Liver (tissue), 3 donors: ENCODE results near the gene GCNT4.

Experiments used
- EGR1 ChIP-seq, 2 donors: IDR thresholded peaks; 2 replicates each; pipeline ENCODE4 v1.6.1; 2016 to 2018; ENCODE audit warnings: antibody characterized with exemption in 2 of 2, low read depth in 2 of 2
- HNF4A ChIP-seq, 2 donors: conservative IDR thresholded peaks; 2 replicates each; pipeline ENCODE4 v1.6.1; 2016; ENCODE audit warnings: antibody characterized with exemption in 2 of 2, mild to moderate bottlenecking in 2 of 2
- JUND ChIP-seq, 2 donors: IDR thresholded peaks; 2 replicates each; pipeline ENCODE4 v1.6.1; 2016; ENCODE audit warnings: antibody characterized with exemption in 2 of 2
- MAX ChIP-seq: IDR thresholded peaks from 2 replicates; pipeline ENCODE4 v1.6.1; 2016; ENCODE audit warnings: antibody characterized with exemption
- RAD21 ChIP-seq, 2 donors: IDR thresholded peaks; 2 replicates each; pipeline ENCODE4 v1.6.1; 2016; ENCODE audit warnings: antibody characterized with exemption in 2 of 2, mild to moderate bottlenecking in 2 of 2
- RXRA ChIP-seq, 2 donors: IDR thresholded peaks; 2 replicates each; pipeline ENCODE4 v1.6.1; 2017 to 2018; ENCODE audit warnings: antibody characterized with exemption in 2 of 2, mild to moderate bottlenecking in 1 of 2
- TAF1 ChIP-seq: conservative IDR thresholded peaks from 2 replicates; pipeline ENCODE4 v1.6.1; 2016; ENCODE audit warnings: antibody characterized with exemption, mild to moderate bottlenecking
- YY1 ChIP-seq: IDR thresholded peaks from 2 replicates; pipeline ENCODE4 v1.6.1; 2016; ENCODE audit warnings: antibody characterized with exemption, mild to moderate bottlenecking
- TF ChIP-seq, protein P1 (sequence below): fragments of 150-350 bp; IDR thresholded peaks from 2 replicates; pipeline ENCODE4 v1.5.1; 2017; ENCODE audit warnings: improper control_type of control experiment, low read depth, low read length; ENCODE audit not compliant: missing input control
- TF ChIP-seq, protein P2 (sequence below): IDR thresholded peaks from 2 replicates; pipeline ENCODE4 v1.6.1; 2016; ENCODE audit warnings: antibody characterized with exemption, mild to moderate bottlenecking
- TF ChIP-seq, protein P3 (sequence below): IDR thresholded peaks from 2 replicates; pipeline ENCODE4 v1.6.1; 2016; ENCODE audit warnings: antibody characterized with exemption
- TF ChIP-seq, protein P4 (sequence below): IDR thresholded peaks from 2 replicates; pipeline ENCODE4 v1.6.1; 2016; ENCODE audit warnings: antibody characterized with exemption
- donor health status: healthy.
- donor health status: healthy.

DNA sequence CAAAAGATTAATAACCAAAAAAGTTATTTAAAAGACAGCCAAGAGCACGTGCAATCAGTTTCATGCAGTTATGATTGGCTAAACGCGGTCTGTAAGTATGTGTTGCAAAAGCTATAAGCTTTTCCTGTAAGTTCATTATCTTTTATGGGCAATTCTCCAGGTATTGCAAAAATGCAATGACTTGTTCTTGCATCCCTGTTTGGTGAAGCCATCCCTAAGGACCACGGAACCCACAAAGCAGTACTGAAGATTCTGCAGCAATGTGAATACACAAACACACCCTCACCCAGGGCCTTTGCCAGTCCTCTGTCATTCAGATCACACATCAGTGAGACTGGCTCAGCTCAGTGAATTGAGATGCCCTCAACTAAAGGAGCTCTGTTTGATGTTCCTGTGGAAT is 11.4 kb downstream of the GCNT4 start:
- TF ChIP-seq, protein P1, sequence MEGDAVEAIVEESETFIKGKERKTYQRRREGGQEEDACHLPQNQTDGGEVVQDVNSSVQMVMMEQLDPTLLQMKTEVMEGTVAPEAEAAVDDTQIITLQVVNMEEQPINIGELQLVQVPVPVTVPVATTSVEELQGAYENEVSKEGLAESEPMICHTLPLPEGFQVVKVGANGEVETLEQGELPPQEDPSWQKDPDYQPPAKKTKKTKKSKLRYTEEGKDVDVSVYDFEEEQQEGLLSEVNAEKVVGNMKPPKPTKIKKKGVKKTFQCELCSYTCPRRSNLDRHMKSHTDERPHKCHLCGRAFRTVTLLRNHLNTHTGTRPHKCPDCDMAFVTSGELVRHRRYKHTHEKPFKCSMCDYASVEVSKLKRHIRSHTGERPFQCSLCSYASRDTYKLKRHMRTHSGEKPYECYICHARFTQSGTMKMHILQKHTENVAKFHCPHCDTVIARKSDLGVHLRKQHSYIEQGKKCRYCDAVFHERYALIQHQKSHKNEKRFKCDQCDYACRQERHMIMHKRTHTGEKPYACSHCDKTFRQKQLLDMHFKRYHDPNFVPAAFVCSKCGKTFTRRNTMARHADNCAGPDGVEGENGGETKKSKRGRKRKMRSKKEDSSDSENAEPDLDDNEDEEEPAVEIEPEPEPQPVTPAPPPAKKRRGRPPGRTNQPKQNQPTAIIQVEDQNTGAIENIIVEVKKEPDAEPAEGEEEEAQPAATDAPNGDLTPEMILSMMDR, result no peak
- TF ChIP-seq MAX, result no peak
- no peak for TF ChIP-seq YY1
- no peak for TF ChIP-seq TAF1
- TF ChIP-seq HNF4A (conservative IDR thresholded peaks at IDR 0.05), result no peak
- no peak for TF ChIP-seq JUND (IDR thresholded peaks at IDR 0.05)
- no peak for TF ChIP-seq RAD21 (IDR thresholded peaks at IDR 0.05)
- TF ChIP-seq, protein P2, sequence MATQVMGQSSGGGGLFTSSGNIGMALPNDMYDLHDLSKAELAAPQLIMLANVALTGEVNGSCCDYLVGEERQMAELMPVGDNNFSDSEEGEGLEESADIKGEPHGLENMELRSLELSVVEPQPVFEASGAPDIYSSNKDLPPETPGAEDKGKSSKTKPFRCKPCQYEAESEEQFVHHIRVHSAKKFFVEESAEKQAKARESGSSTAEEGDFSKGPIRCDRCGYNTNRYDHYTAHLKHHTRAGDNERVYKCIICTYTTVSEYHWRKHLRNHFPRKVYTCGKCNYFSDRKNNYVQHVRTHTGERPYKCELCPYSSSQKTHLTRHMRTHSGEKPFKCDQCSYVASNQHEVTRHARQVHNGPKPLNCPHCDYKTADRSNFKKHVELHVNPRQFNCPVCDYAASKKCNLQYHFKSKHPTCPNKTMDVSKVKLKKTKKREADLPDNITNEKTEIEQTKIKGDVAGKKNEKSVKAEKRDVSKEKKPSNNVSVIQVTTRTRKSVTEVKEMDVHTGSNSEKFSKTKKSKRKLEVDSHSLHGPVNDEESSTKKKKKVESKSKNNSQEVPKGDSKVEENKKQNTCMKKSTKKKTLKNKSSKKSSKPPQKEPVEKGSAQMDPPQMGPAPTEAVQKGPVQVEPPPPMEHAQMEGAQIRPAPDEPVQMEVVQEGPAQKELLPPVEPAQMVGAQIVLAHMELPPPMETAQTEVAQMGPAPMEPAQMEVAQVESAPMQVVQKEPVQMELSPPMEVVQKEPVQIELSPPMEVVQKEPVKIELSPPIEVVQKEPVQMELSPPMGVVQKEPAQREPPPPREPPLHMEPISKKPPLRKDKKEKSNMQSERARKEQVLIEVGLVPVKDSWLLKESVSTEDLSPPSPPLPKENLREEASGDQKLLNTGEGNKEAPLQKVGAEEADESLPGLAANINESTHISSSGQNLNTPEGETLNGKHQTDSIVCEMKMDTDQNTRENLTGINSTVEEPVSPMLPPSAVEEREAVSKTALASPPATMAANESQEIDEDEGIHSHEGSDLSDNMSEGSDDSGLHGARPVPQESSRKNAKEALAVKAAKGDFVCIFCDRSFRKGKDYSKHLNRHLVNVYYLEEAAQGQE, result no peak
- no peak for TF ChIP-seq RXRA (IDR thresholded peaks at IDR 0.05)
- TF ChIP-seq, protein P3, sequence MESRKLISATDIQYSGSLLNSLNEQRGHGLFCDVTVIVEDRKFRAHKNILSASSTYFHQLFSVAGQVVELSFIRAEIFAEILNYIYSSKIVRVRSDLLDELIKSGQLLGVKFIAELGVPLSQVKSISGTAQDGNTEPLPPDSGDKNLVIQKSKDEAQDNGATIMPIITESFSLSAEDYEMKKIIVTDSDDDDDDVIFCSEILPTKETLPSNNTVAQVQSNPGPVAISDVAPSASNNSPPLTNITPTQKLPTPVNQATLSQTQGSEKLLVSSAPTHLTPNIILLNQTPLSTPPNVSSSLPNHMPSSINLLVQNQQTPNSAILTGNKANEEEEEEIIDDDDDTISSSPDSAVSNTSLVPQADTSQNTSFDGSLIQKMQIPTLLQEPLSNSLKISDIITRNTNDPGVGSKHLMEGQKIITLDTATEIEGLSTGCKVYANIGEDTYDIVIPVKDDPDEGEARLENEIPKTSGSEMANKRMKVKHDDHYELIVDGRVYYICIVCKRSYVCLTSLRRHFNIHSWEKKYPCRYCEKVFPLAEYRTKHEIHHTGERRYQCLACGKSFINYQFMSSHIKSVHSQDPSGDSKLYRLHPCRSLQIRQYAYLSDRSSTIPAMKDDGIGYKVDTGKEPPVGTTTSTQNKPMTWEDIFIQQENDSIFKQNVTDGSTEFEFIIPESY, result no peak
- TF ChIP-seq, protein P4, sequence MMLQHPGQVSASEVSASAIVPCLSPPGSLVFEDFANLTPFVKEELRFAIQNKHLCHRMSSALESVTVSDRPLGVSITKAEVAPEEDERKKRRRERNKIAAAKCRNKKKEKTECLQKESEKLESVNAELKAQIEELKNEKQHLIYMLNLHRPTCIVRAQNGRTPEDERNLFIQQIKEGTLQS, result no peak
- no peak for TF ChIP-seq EGR1 (IDR thresholded peaks at IDR 0.05; ENCODE audit: low read depth in 2 of 2)
